22Rv1 (cell line): Measurements from ENCODE around the gene KRT6C.

Source experiments
- CTCF ChIP-seq: fragments of 450-650 bp; IDR thresholded peaks from 2 replicates; pipeline ENCODE4 v1.5.1; 2017; ENCODE audit warnings: mild to moderate bottlenecking
- ZFX ChIP-seq: fragments of 450-650 bp; IDR thresholded peaks from 2 replicates; pipeline ENCODE4 v1.6.1; 2017; ENCODE audit warnings: antibody characterized with exemption, borderline replicate concordance

GRCh38 chr12:52426034-52426433, 47.6 kb downstream of the KRT6C start:
- no peak for TF ChIP-seq CTCF
- TF ChIP-seq ZFX = no peak
